Activated CD8-positive, alpha-beta memory T cell treated with anti-CD3 and anti-CD28 coated beads, Interleukin-2, amount 10 ng/mL, durations not matched to agents 7 days and 5 days (primary cell): ENCODE measurements around the gene FBXW10. TPM values are rescaled to one million over a fixed set of nuclear protein-coding genes. Genes with fewer than 3 reads are reported as not detected.
"Not testable (repeated sequence)": the region's sequence is repeated elsewhere in the genome, so short reads cannot be mapped to it uniquely, and the experiment has no call there.

Source experiments
- ATAC-seq: fragments of 150-1000 bp; cut with Tn5 transposase; one replicate; pipeline ENCODE4 v1.10.0; 2021; ENCODE audit warnings: moderate library complexity
- CTCF ChIA-PET: fragments of 350-600 bp; sonication (Branson Sonifier 250); formaldehyde crosslinking; loops from one replicate; lab custom pipeline; 2021; ENCODE audit warnings: antibody characterized with exemption; lab: Charles Lee
- DNase-seq: peaks from one replicate; pipeline ENCODE4 v3.0.0-alpha.2; 2020
- H3K27ac Mint-ChIP-seq: one replicate; pipeline ENCODE4 v1.8.0; 2021; ENCODE audit warnings: mild to moderate bottlenecking, mixed read lengths
- H3K27me3 Mint-ChIP-seq: one replicate; pipeline ENCODE4 v1.8.0; 2021; ENCODE audit warnings: mixed read lengths
- H3K36me3 Mint-ChIP-seq: one replicate; pipeline ENCODE4 v1.8.0; 2021; ENCODE audit warnings: mild to moderate bottlenecking, mixed read lengths
- H3K4me1 Mint-ChIP-seq: one replicate; pipeline ENCODE4 v1.8.0; 2021; ENCODE audit warnings: mixed read lengths
- H3K4me3 Mint-ChIP-seq: one replicate; pipeline ENCODE4 v1.8.0; 2021; ENCODE audit warnings: mild to moderate bottlenecking, moderate library complexity, mixed read lengths
- H3K9me3 Mint-ChIP-seq: one replicate; pipeline ENCODE4 v1.8.0; 2022; ENCODE audit warnings: low read depth, mixed read lengths
- total RNA-seq, 2 experiments: library from RNA; stranded (reverse); gene quantifications; one replicate each; pipeline ENCODE4 v1.2.3, GENCODE V29; 2021

Gene FBXW10
- total RNA-seq, 2 experiments from 2014 or later, result not detected

DNA sequence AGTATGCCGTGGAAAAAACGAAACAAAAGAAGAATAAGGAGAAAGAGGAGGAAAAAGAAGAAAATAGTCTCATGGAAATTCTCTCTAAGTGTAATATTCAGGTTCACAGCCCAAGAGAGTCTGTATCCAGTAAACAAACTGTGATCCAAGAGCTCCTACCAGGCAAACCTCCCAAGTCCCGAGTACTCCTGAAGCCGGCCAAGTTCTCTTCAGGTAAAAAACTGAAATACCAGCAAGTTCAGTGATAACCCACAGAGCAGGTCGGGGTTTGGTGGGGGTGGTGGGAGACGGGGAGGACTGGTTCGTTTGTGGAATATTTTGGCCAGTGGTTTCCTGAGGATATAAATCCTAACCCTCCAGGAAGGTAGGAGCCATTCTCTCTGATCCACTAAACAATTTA, 28.6 kb downstream of the FBXW10 start:
- no peak overlapping the region for H3K27ac Mint-ChIP-seq
- no peak overlapping the region for H3K4me3 Mint-ChIP-seq
- H3K27me3 Mint-ChIP-seq, result no peaks in the 10 kb centered on the region
- no peaks in the 10 kb centered on the region for H3K9me3 Mint-ChIP-seq
- DNase-seq, result no peak
- H3K4me1 Mint-ChIP-seq, result no peaks in the 10 kb centered on the region
- ATAC-seq, result no peak
- no peaks in the 10 kb centered on the region for H3K36me3 Mint-ChIP-seq
- CTCF ChIA-PET, result no interaction called here

DNA sequence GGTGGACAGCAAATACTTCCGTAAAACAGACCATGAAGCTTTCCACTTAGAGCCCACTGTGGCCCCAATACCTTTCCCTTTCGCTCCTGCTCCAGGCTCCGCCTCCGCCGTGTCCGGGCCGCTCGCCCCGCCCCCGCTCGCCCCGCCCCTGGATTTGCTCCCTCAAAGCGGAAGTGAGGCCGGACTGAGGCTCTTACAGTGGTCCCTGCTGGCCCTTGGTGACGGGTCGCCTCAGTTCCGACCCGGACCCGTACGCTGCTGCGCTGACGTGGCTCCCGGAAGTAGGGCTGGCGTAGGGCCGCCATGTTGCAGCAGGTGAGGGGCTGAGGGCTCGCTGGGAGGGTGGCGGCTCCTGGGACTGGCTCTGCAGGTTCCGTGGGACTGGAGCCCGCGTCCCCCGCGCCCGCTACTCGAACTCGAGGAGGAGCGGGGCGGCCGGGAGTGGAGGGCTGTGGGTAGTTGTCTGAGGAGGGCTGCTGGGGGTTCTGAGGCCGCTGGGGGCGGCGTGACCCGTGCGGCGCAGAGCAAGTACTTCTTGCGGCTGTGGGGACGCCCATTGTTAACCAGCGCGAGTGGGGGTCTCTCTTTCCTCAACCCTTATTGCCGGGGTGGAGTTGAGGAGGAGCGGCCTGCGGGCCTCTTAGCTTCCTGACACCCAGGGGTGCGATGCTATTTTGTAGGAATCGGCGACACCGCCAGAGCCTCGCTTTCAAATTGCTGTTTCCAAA, 37.3 kb downstream of the FBXW10 start, which contains the start of gene TVP23B:
Gene TVP23B (plus strand): TSS at position 193 of the 728 bp plus-strand sequence. CDS start 111 bp downstream, at position 304.
- CTCF ChIA-PET, H3K36me3 Mint-ChIP-seq, H3K27me3 Mint-ChIP-seq, H3K9me3 Mint-ChIP-seq: not testable (repeated sequence)
- peak within 1 kb of the TSS; percentile 83 for H3K4me3 Mint-ChIP-seq
- H3K27ac Mint-ChIP-seq, result peak within 1 kb of the TSS; percentile 92
- ATAC-seq (peak; percentile 99), DNase-seq (peak; percentile 98)
- H3K4me1 Mint-ChIP-seq, result peaks cover 25% of the 10 kb centered on the region

DNA sequence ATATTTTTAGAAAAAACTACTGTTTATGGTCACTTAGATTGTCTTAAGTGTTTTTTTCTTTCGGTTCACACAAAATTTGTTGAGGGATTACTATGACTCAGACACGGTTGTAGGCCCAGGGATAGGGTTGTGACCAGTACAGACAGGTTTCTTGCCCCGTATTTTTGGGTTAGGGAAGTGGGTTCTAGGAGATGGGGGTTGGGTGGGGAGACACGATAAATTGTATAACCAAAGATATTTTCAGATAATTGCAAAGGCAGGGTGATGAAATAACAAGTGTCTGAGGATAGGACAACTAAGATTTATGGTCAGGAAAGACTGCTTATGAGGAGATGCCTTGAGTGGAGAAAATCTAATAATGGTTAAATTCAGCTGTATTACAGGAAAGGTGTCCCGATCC, 38.0 kb downstream of the FBXW10 start:
- CTCF ChIA-PET, ATAC-seq, H3K27me3 Mint-ChIP-seq, H3K9me3 Mint-ChIP-seq, DNase-seq, H3K36me3 Mint-ChIP-seq: not testable (repeated sequence)
- Mint-ChIP-seq H3K4me1 (peaks cover 27% of the 10 kb centered on the region), H3K4me3 (peak overlapping the region; percentile 66), H3K27ac (peak overlapping the region; percentile 79)

DNA sequence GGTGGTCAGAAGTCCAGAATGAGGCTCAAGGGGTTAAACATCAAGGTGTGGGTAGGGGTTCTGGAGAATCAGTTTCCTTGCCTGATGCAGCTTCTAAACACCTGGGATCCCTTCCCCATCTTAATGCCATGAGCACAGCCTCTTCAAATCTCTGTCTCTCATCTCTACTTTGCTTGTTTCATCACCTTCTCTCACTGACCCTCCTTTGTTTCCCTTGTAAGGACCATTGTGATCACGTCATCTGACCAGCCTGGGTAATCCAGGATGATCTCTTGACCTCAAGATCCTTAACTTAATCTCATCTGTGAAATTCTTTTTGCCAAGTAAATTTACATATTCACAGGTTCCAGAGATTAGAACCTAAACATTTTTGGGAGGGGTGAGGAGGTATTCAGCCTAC, 42.1 kb downstream of the FBXW10 start:
- H3K27ac Mint-ChIP-seq, H3K4me3 Mint-ChIP-seq, DNase-seq, H3K9me3 Mint-ChIP-seq, ATAC-seq, H3K27me3 Mint-ChIP-seq, CTCF ChIA-PET: not testable (repeated sequence)
- peaks cover 35% of the 10 kb centered on the region for H3K4me1 Mint-ChIP-seq
- H3K36me3 Mint-ChIP-seq, result peaks cover 16% of the 10 kb centered on the region

DNA sequence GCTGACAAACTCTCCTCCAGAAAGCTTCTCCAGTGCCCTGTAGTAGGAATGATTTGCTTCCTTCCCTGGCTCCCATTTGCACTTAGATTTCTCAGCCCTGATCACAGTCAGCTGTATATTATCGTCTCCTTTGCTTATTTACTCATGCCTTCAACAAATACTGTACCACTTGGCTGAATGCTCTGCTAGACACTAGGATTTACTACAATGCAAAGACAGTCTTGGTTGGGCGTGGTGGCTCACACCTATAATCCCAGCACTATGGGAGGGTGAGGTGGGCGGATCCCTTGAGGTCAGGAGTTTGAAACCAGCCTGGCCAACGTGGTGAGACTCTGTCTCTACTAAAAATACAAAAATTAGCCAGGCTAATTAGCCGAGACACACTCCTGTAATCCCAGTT, 43.0 kb downstream of the FBXW10 start:
- ATAC-seq, H3K9me3 Mint-ChIP-seq, H3K27me3 Mint-ChIP-seq, H3K4me3 Mint-ChIP-seq, DNase-seq, CTCF ChIA-PET, H3K27ac Mint-ChIP-seq: not testable (repeated sequence)
- peaks cover 34% of the 10 kb centered on the region for H3K4me1 Mint-ChIP-seq
- peaks cover 16% of the 10 kb centered on the region for H3K36me3 Mint-ChIP-seq

DNA sequence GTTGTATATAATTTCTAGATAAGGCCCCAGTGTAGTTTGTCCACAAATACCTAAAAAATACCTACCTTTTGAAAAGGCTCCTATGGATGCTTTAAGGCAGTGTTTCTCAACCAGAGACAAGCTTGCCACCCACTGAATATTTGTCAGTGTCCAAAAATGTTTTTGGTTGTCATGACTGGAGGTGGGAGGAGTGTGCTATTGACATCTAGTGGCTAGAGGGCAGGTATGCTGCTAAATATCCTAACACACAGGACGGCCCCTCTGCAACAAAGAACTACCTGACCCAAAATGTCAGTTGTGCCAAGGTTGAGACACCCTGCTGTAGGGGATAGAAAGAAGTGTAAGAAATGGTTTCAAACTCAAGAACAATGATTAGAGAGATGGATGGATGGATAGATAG, 47.5 kb downstream of the FBXW10 start:
- Mint-ChIP-seq H3K4me1 (peaks cover 22% of the 10 kb centered on the region), H3K36me3 (peaks cover 13% of the 10 kb centered on the region)
- peak; percentile 67 for ATAC-seq
- not testable (repeated sequence) for H3K27ac Mint-ChIP-seq, H3K9me3 Mint-ChIP-seq, H3K4me3 Mint-ChIP-seq, H3K27me3 Mint-ChIP-seq, DNase-seq
- CTCF ChIA-PET, result interaction anchor here (0.9 kb wide), 1 partner anchor 165 kb away, joined by 3 read pairs; no protein-coding TSS in a partner anchor

DNA sequence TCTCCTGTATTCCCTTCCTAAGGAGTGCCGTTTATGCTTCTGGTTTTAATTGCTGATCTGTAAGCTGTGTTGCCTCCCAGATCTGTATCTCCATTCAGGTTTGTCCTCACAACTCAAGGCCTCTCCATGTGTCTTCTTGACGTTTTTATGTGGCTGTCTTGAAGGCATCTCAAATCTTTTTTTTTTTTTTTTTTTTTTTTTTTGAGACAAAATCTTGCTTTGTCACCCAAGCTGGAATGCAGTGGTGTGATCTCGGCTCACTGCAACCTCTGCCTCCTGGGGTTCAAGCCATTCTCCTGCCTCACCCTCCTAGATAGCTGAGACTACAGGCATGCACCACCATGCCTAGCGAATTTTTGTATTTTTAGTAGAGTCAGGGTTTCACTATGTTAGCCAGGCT, 51.0 kb downstream of the FBXW10 start:
- H3K27me3 Mint-ChIP-seq, H3K27ac Mint-ChIP-seq, H3K4me3 Mint-ChIP-seq, H3K9me3 Mint-ChIP-seq, H3K4me1 Mint-ChIP-seq, DNase-seq, ATAC-seq: not testable (repeated sequence)
- CTCF ChIA-PET, result interaction anchor here (0.6 kb wide), 1 partner anchor 15 kb away, joined by 3 read pairs; no protein-coding TSS in a partner anchor
- peaks cover 21% of the 10 kb centered on the region for H3K36me3 Mint-ChIP-seq

DNA sequence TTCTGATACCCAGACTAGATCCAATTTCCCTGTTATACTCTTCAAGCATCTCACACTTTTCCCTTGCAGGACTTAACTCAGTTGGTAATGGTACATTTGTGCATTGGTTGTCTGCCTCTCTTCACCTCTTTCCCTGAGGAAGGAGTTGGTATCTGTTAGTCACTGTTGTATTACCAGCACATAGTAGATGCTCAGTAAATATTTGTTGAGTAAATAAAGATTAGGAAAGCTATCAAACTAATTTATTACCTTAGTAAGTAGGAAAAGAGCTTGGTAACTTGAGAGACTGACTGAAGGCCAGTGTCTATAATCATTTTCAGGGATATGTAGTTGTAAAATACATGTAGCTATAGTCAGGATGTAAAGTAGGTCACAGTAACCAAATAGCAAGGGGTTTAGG, 53.0 kb downstream of the FBXW10 start:
- H3K4me3 Mint-ChIP-seq, ATAC-seq, H3K27me3 Mint-ChIP-seq, DNase-seq, H3K9me3 Mint-ChIP-seq, H3K27ac Mint-ChIP-seq, H3K4me1 Mint-ChIP-seq, CTCF ChIA-PET: not testable (repeated sequence)
- peaks cover 26% of the 10 kb centered on the region for H3K36me3 Mint-ChIP-seq

DNA sequence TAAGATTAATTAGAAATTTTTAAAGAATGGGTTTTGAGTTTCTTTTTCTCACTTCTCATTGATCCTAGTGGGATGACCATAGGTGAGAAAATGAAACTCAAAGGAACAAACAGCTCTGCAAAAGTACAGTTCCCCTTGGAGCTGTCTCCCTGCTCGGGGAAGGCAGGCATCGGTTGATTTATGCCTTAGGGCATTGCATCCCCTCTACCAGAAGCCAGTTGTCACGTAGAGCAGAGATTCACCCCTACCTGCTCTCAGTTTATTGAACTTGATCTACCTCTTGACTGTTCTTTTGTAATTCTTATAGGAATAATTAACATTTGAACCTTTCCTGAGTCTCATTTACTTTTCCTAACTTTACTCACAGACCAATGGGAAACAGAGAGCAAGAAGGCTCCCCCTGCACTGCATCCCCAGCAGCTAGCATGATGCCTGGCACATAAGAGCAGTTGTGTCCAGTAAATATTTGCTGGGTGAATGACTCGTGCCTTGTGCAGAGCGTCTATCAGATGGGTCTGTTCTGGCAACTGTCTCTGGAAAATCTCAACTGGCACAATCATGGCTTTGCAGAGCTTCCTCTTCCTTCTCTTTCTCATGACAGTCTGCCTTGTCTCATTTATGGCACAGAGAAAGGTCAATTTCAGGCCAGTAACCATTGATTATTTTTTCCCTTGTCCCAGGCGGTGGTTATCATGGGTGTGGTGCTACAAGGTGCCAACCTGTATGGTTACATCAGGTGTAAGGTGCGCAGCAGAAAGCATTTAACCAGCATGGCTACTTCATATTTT, 59.8 kb downstream of the FBXW10 start:
- H3K4me3 Mint-ChIP-seq, ATAC-seq, CTCF ChIA-PET, H3K4me1 Mint-ChIP-seq, H3K27me3 Mint-ChIP-seq, DNase-seq, H3K9me3 Mint-ChIP-seq, H3K27ac Mint-ChIP-seq: not testable (repeated sequence)
- peaks cover 29% of the 10 kb centered on the region for H3K36me3 Mint-ChIP-seq

DNA sequence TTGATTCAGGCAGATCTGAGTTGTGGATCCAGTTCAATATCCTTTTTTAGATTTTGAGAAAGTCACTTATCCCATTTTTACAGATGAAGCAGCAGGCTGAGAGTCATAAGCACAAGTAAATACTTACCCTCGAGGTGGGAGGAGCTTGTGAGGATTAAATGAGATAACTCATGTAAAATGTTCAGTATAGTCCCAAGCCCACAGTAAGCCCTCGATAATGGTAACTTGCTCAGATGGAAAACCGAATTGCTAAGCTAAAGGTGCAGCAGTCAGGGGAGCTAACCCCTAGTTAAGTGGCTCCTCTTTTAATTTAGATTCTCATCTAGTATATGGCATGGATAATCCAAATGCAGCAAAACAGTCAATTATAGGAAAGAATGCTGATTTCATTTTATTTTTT, 72.1 kb downstream of the FBXW10 start:
- H3K4me1 Mint-ChIP-seq, H3K4me3 Mint-ChIP-seq, DNase-seq, H3K9me3 Mint-ChIP-seq, ATAC-seq, H3K27ac Mint-ChIP-seq, H3K36me3 Mint-ChIP-seq, CTCF ChIA-PET, H3K27me3 Mint-ChIP-seq: not testable (repeated sequence)

DNA sequence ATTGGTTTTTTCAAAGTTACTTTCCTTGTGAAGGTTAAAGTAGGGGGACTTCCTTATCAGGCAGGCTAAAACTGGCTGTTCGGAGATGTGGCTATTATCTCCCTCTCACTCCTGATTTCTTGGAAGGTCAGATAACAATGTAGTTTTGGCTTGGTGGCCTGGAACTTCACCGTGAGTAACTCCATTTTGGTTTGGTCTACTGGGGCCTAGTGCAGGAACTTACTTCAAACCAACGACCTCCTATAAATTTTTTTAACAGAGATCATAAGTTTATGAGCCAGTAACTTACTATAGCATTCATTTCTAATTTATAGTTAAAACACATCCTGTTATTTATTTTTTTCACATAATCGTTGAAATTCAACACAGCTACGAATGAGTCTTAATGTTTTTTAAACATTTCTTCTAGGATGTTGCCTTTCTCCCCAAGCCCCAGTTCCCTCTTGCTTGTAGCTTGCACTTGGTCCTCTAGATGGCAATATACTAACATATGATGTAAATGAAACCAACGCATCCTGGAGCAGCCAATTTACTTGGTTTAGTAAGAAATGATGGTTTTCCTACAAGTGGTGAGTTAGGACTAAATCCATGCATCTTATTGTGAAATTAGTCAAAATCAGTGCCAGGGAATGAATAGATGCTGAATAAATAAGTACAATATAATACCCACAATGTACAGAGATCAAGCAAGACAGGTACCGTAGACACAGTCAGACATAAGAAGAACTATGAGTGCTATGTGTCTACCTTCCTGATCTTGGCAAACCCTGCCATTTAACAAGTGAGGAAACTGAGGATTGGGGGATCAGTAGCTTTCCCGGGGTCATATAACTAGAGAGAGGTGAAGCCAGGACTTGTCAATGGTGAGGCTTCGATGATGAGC, 72.9 kb downstream of the FBXW10 start:
- not testable (repeated sequence) for H3K27ac Mint-ChIP-seq, H3K4me3 Mint-ChIP-seq, H3K36me3 Mint-ChIP-seq, H3K9me3 Mint-ChIP-seq, H3K4me1 Mint-ChIP-seq
- ATAC-seq (peak; percentile 58), DNase-seq (peak; percentile 58)
- CTCF ChIA-PET, result interaction anchor here (1.1 kb wide), 1 partner anchor 144 kb away, joined by 5 read pairs; no protein-coding TSS in a partner anchor
- peaks cover 13% of the 10 kb centered on the region for H3K27me3 Mint-ChIP-seq

DNA sequence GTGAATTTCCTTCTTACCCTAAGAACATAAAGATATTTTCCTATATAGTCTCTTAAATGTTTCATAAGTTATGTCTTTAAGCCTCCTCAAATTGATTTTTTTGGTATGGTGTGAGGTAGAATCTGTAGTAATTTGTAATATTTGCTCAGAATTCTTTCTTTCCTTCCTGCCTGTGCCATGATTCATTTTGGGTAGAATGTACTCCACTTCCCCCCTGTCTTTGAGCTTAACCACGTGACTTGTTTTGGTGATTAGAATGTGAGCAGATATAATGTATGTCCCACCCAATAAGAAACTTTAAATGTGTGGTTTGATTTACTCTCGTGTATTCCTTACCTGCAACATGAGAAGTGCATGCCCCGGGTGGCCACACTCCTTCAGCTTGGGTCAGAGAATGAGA, 77.6 kb downstream of the FBXW10 start:
- H3K27ac Mint-ChIP-seq, H3K9me3 Mint-ChIP-seq, H3K4me3 Mint-ChIP-seq, H3K4me1 Mint-ChIP-seq, DNase-seq, CTCF ChIA-PET, ATAC-seq, H3K36me3 Mint-ChIP-seq: not testable (repeated sequence)
- H3K27me3 Mint-ChIP-seq, result peaks cover 19% of the 10 kb centered on the region

DNA sequence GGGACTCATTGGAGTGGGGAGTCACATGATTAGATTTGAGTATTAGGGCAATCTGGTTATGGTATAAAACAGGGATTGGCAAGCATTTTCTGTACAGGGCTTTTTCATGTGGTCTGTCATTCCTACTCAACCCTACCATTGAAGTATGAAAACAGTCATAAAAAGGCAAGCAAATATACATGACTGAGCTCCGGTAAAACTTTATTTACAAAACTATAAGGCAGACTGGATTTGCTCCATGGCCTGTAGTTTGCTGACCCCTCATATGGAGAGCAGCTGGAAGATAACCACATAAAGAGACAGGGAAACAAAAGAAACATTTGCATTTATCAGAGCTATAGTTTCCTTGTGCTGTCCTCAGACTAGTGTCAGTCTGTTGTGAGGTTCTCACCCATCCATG, 83.8 kb downstream of the FBXW10 start:
- H3K27ac Mint-ChIP-seq, DNase-seq, H3K27me3 Mint-ChIP-seq, H3K36me3 Mint-ChIP-seq, ATAC-seq, H3K4me3 Mint-ChIP-seq, H3K4me1 Mint-ChIP-seq, H3K9me3 Mint-ChIP-seq, CTCF ChIA-PET: not testable (repeated sequence)
